AG20443 (cell line): Measurements from ENCODE around the gene MDH1B.
"Not testable (repeated sequence)": the region's sequence is repeated elsewhere in the genome, so short reads cannot be mapped to it uniquely, and the experiment has no call there.

Experiments
- DNase-seq: peaks from one replicate; pipeline ENCODE4 v3.0.0; 2012; ENCODE audit warnings: low spot score, mixed read lengths

Gene MDH1B

GRCh38 chr2:206765242-206766056, at the start of gene MDH1B, which contains the start of gene FASTKD2:
Gene MDH1B, minus strand, starts transcription at chr2:206765328. Its CDS starts 57 bp downstream, at chr2:206765271.
Gene FASTKD2, plus strand, starts transcription at chr2:206765606. Its CDS starts 1,088 bp downstream, at chr2:206766694.
- peak; percentile 97 for DNase-seq

- DNase-seq, result no peak
These were observed 49.4 kb upstream of the MDH1B start for GRCh38 chr2:206814498-206814897.

DNA sequence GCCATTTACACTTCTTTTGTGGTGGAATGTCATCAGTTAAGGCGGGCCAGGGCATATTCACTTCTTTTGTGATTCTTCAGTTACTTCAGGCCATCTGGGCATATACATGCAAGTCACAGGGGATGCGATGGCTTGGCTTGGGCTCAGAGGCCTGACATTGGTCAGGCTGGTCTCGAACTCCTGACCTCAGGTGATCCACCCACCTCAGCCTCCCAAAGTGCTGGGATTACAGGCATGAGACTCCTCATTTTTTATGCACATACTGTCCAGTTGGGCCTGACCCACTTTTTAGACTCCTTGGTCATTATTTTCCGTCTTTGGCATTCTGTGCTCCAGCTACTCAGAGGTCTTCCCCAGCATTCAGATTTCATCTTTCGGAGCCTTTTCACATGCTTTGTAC, 47.3 kb upstream of the MDH1B start:
- not testable (repeated sequence) for DNase-seq

DNA sequence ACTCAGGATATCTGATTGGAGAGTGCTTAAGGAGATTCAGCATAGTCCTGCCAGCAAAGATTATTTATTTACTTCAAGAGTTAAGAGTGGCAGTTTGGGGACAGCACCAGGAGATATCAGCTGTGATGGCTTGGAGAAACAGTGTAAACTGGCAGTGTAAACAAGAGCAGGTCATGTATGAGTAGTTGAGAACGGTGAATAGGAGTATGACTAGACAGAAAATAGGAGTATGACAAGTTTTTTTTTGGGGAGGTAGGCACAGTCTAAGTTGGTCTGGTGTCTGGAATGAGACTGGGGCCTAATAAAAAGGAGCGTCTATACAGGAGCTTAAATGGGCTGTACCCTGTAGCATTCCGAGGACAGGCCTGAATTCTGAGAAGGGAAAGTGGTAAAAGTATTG, 42.5 kb upstream of the MDH1B start:
- not testable (repeated sequence) for DNase-seq

- DNase-seq, result no peak
These were observed 40.9 kb upstream of the MDH1B start for GRCh38 chr2:206805887-206806607.

GRCh38 chr2:206804326-206804725, 39.2 kb upstream of the MDH1B start:
- DNase-seq, result peak; percentile 21

GRCh38 chr2:206802654-206803514, 37.8 kb upstream of the MDH1B start:
- no peak for DNase-seq

- no peak for DNase-seq
These were observed 36.5 kb upstream of the MDH1B start for GRCh38 chr2:206801418-206802189.

GRCh38 chr2:206800506-206801417, 35.6 kb upstream of the MDH1B start:
- peak; percentile 78 for DNase-seq

GRCh38 chr2:206799083-206799482, 34.0 kb upstream of the MDH1B start:
- no peak for DNase-seq

DNA sequence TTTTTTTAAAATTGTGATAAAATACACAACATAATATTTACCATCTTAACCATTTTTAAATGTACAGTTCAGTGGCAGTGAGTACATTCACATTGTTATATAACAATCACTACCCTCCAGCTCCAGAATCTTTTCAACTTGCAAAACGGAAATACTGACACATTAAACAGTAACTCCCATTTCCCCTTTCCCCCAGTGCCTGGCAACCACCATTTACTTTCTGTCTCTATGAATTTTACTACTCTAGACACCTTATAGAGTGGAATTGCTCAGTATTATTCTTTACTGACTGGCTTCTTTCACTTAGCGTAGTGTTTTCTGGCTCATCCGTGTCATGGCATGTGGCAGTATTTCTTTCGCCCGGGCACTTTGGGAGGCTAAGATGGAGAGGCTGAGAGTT, 32.9 kb upstream of the MDH1B start:
- no peak for DNase-seq

GRCh38 chr2:206797376-206797775, 32.2 kb upstream of the MDH1B start:
- DNase-seq, result no peak

DNA sequence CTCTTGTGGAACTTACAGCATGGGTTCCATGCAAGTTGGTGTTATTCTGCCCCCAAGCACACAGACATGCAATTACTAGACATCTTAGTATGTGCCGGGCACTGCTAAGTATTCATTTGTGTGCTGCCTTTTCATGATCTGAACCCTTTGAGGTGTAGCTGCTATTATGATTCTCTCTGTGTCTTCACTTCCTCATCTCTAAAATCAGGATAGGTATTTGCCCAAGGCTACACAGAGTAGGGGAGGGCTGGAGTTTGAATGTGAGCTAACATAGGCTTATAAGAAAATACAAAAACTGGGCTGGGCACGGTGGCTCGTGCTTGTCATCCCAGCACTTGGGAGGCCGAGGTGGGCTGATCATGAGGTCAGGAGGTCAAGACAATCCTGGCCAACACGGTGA, 27.5 kb upstream of the MDH1B start:
- no peak for DNase-seq

GRCh38 chr2:206790311-206790935, 25.3 kb upstream of the MDH1B start:
- peak; percentile 24 for DNase-seq

DNA sequence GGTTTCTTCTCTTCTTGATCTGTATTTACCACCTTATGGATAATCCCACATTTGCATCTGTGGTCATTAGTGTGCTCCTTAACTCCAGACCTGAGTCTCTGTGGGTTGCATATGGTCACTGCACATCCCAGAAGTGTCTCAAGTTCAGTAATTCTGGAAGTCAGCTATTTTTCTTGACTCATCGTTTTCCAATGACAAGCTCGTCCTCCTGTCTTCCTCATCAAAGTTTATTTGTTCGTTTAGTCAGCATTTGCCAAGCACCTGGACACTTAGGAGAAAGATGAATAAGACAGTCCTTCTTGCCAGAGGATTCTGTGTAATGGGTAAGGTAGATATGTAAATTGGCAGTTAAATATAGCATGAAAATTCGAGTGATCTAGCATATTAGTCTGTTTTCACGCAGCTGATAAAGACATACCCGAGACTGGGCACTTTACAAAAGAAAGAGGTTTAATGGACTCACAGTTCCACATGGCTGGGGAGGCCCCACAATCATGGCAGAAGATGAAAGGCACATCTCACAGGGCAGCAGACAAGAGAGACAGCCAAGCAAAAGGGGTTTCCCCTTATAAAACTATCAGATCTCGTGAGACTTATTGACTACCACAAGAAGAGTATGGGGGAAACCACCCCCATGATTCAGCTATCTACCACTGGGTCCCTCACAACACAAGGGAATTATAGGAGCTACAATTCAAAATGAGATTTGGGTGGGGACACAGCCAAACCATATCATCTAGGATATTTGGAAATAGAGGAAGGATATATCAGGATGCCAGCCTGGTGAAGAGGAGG, 19.6 kb upstream of the MDH1B start:
- no peak for DNase-seq

- DNase-seq, result no peak
These were observed 18.6 kb upstream of the MDH1B start for GRCh38 chr2:206783718-206784117.

- DNase-seq, result no peak
These were observed 15.5 kb upstream of the MDH1B start for GRCh38 chr2:206780671-206781070.

GRCh38 chr2:206776432-206776831, 11.3 kb upstream of the MDH1B start:
- DNase-seq, result no peak

GRCh38 chr2:206774871-206775270, 9.7 kb upstream of the MDH1B start:
- DNase-seq, result no peak
